ENCODE data around the gene CAPZA1. TPM values are rescaled to one million over a fixed set of nuclear protein-coding genes. Genes with fewer than 3 reads are reported as not detected.

CAPZA1 gene
- total RNA-seq, 1 experiment from 2014 or later: 273 TPM

GRCh38 chr1:112699425-112700144 lies 80.0 kb downstream of the CAPZA1 start:
- Histone ChIP-seq H3K9ac (ENCODE audit: low read length) (0 out of 2 replicates have a peak overlapping the region, but pooled peaks have one; percentile 21), H3K79me2 (ENCODE audit: low read length) (peaks cover 33% of the 10 kb centered on the region), H3F3A (ENCODE audit: low read length, unreplicated experiment) (no peaks in the 10 kb centered on the region), H3K4me3 (ENCODE audit: low read length) (no peak overlapping the region), H4K20me1 (ENCODE audit: low read length) (no peaks in the 10 kb centered on the region), H3K9me2 (replicated peaks; ENCODE audit: low read length) (no peaks in the 10 kb centered on the region), H3K4me2 (ENCODE audit: low read length) (no peak overlapping the region; the same call in 1 of the 2 replicates), H3K9me3 (ENCODE audit: low read length) (no peaks in the 10 kb centered on the region), H3K36me3 (ENCODE audit: low read depth, low read length) (peaks cover 16% of the 10 kb centered on the region; the same call in 1 of the 2 replicates), H2AFZ (ENCODE audit: low read length) (no peak overlapping the region), H3K27ac (ENCODE audit: low read length) (peak overlapping the region; percentile 81), H3K4me1 (ENCODE audit: insufficient read depth, low read length) (peaks cover 56% of the 10 kb centered on the region), H3K27me3 (ENCODE audit: low read length) (no peaks in the 10 kb centered on the region)
- TF ChIP-seq CTCF (conservative IDR thresholded peaks at IDR 0.05; ENCODE audit: low read depth, low read length): no peak
- no peak for TF ChIP-seq EZH2phosphoT487 (IDR thresholded peaks at IDR 0.05; ENCODE audit: borderline replicate concordance, low read length)
- no peak for TF ChIP-seq EZH2 (IDR thresholded peaks at IDR 0.05; ENCODE audit: low read length, unreplicated experiment)
- CTCF ChIA-PET: no interaction called here
- DNase-seq: no peak
- no TSS peak for BruUV-seq (replicated peaks)
- intact Hi-C loops (cut with micrococcal nuclease): no loop called here
- POLR2A ChIA-PET (ENCODE audit: unreplicated experiment): interaction anchor here (0.5 kb wide), 1 partner anchor 14 kb away, joined by 3 read pairs; no protein-coding TSS in a partner anchor
- ATAC-seq: no peak

- H3K4me3 ChIP-seq (ENCODE audit: low read length): peak overlapping the region; percentile 25; the same call in 1 of the 2 replicates
- peaks cover 1% of the 10 kb centered on the region for H3F3A ChIP-seq (ENCODE audit: low read length, unreplicated experiment)
- H3K79me2 ChIP-seq (ENCODE audit: low read length): peaks cover 35% of the 10 kb centered on the region
- peaks cover 60% of the 10 kb centered on the region for H3K4me1 ChIP-seq (ENCODE audit: insufficient read depth, low read length)
- H3K36me3 ChIP-seq (ENCODE audit: low read depth, low read length): peaks cover 16% of the 10 kb centered on the region; the same call in 1 of the 2 replicates
- DNase-seq (peak; percentile 92), ATAC-seq (peak; percentile 24)
- intact Hi-C loops (cut with micrococcal nuclease): no loop called here
- peak overlapping the region; percentile 81 for H3K27ac ChIP-seq (ENCODE audit: low read length)
- no peaks in the 10 kb centered on the region for H3K27me3 ChIP-seq (ENCODE audit: low read length)
- BruUV-seq (replicated peaks): TSS peak; percentile 4
- ChIA-PET CTCF (interaction anchor here (0.7 kb wide), 1 partner anchor 26 kb away, joined by 4 read pairs; the partner anchor contains the start of gene MOV10), POLR2A (ENCODE audit: unreplicated experiment) (no interaction called here)
- no peaks in the 10 kb centered on the region for H3K9me2 ChIP-seq (replicated peaks; ENCODE audit: low read length)
- TF ChIP-seq EZH2 (IDR thresholded peaks at IDR 0.05; ENCODE audit: low read length, unreplicated experiment) (no peak), EZH2phosphoT487 (IDR thresholded peaks at IDR 0.05; ENCODE audit: borderline replicate concordance, low read length) (no peak), CTCF (conservative IDR thresholded peaks at IDR 0.05; ENCODE audit: low read depth, low read length) (no peak)
- no peaks in the 10 kb centered on the region for H3K9me3 ChIP-seq (ENCODE audit: low read length)
- no peak overlapping the region for H2AFZ ChIP-seq (ENCODE audit: low read length)
- H3K4me2 ChIP-seq (ENCODE audit: low read length): peak overlapping the region; percentile 75
- peak overlapping the region; percentile 28 for H3K9ac ChIP-seq (ENCODE audit: low read length)
- no peaks in the 10 kb centered on the region for H4K20me1 ChIP-seq (ENCODE audit: low read length)
Measured at GRCh38 chr1:112700290-112701226, 80.9 kb downstream of the CAPZA1 start.

Data from PC-3 (cell line).